Upper lobe of right lung (tissue), 1 donor: Measurements from ENCODE around the gene NUP62CL. TPM values are rescaled to one million over a fixed set of nuclear protein-coding genes. Genes with fewer than 3 reads are reported as not detected.

Experiments used
- ATAC-seq: fragments of 200-7000 bp; cut with Tn5 transposase; one replicate; pipeline ENCODE4 v1.9.1; 2020; ENCODE audit warnings: mild to moderate bottlenecking, moderate library complexity
- DNase-seq: peaks from one replicate; pipeline ENCODE4 v3.0.0-alpha.2; 2020
- H3K27ac ChIP-seq: fragments of 200-600 bp; one replicate; pipeline ENCODE4 v1.8.0; 2022
- H3K27me3 ChIP-seq: fragments of 200-600 bp; one replicate; pipeline ENCODE4 v1.8.0; 2022; ENCODE audit warnings: mild to moderate bottlenecking
- H3K36me3 ChIP-seq: fragments of 200-600 bp; one replicate; pipeline ENCODE4 v1.8.0; 2022
- H3K4me1 ChIP-seq: fragments of 200-600 bp; one replicate; pipeline ENCODE4 v1.8.0; 2022
- H3K4me3 ChIP-seq: fragments of 200-600 bp; one replicate; pipeline ENCODE4 v1.8.0; 2022; ENCODE audit warnings: mild to moderate bottlenecking
- H3K9me3 ChIP-seq: fragments of 200-600 bp; one replicate; pipeline ENCODE4 v1.8.0; 2022
- intact Hi-C: fragments of 100-400 bp; cut with DNase I; formaldehyde crosslinking; loops from one replicate; pipeline ENCODE4 v1.11.0; 2022
- long read RNA-seq: library from polyadenylated mRNA; unstranded; transcript quantifications from one replicate; pipeline ENCODE4 v2.0.0, GENCODE V29; 2021
- total RNA-seq: library from RNA; stranded (reverse); fragmentation: NEBNext Ultra II Directional; extraction: Animal tissue kit (Norgen Biotek cat#: 25700); gene quantifications from one replicate; pipeline ENCODE4 v1.2.1, GENCODE V29; 2021
- TF ChIP-seq, protein P1 (sequence below): fragments of 200-600 bp; IDR thresholded peaks from one replicate; pipeline ENCODE4 v1.8.0; 2022; ENCODE audit warnings: antibody characterized with exemption
- donor health status: DM: no; HTN: yes; CAD: no; lungs with severe emphysema.

Gene NUP62CL, protein sequence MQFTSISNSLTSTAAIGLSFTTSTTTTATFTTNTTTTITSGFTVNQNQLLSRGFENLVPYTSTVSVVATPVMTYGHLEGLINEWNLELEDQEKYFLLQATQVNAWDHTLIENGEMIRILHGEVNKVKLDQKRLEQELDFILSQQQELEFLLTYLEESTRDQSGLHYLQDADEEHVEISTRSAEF
- total RNA-seq = 0.78 TPM
- long read RNA-seq = 0 reads

DNA sequence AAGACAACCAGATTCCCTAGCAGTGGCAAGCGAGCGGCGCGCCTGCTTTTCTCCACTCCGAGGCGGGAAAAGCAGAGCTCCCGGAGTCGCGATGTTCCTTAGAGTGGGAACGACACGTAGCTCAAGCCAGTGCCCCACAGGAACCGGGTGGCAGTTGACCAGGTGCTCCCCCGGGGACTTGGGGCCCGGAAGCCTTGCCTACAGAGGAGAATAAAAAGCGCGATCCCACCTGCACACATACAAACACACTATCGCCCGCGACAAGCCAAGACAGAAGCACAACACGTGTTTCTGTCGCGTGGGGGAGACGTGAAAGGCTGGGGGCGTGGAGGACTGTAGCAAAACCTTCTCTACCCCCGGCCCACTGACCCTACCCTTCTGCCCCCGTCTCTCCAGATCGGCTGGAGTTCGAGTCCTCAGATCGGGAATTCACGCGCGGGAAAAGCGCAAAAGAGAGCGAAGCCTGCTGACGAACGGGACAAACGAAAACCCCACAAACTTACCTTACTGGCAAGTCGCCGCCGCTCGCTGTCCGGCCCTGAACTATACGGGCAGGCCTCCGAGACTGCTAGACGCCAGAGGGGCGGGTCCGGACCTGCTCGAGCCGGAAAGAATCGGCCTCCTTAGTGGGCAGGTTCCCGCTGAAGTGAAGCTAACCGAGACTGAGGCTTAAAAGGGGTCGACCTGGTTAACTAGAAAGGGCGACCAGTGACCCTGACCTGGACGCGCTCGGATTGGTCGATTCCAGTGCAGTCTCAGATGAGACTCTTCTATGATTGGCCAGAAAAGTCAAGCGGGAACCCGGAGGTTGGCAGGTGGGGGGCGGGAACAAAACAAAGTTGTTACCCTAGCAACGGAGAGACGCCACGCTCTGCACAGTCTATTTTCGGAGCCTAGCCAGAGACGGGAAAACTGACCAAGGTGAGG, at the start of gene NUP62CL, which contains the start of gene DNAAF6:
Gene NUP62CL, minus strand, starts transcription at position 664 of the 927 bp plus-strand sequence. CDS start 31,287 bp downstream, outside the sequence.
Gene DNAAF6, plus strand, starts transcription at position 842 of the 927 bp plus-strand sequence. CDS start 6,265 bp downstream, outside the sequence.
- Histone ChIP-seq H3K9me3 (no peaks in the 10 kb centered on the region), H3K4me3 (peak within 1 kb of the TSS; percentile 45), H3K36me3 (no peaks in the 10 kb centered on the region), H3K27ac (no peak within 1 kb of the TSS), H3K27me3 (no peaks in the 10 kb centered on the region), H3K4me1 (no peaks in the 10 kb centered on the region)
- DNase-seq (peak; percentile 82), ATAC-seq (peak; percentile 99)
- intact Hi-C loops = no loop called here
- TF ChIP-seq, protein P1, sequence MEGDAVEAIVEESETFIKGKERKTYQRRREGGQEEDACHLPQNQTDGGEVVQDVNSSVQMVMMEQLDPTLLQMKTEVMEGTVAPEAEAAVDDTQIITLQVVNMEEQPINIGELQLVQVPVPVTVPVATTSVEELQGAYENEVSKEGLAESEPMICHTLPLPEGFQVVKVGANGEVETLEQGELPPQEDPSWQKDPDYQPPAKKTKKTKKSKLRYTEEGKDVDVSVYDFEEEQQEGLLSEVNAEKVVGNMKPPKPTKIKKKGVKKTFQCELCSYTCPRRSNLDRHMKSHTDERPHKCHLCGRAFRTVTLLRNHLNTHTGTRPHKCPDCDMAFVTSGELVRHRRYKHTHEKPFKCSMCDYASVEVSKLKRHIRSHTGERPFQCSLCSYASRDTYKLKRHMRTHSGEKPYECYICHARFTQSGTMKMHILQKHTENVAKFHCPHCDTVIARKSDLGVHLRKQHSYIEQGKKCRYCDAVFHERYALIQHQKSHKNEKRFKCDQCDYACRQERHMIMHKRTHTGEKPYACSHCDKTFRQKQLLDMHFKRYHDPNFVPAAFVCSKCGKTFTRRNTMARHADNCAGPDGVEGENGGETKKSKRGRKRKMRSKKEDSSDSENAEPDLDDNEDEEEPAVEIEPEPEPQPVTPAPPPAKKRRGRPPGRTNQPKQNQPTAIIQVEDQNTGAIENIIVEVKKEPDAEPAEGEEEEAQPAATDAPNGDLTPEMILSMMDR = no peak

DNA sequence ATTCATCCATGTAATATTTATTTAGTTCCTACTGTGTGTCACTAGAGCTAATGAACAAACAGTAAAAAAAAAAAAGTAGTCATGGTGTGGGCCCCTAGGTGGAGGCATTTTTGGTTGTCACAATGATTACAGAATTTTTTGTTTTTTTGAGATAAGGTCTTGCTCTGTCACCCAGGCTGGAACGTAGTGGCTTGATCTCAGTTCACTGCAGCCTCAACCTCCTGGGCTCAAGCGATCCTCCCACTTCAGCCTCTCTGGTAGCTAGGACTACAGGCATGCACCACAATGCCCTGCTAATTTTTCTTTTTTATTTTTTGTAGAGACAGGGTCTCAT, 22.2 kb upstream of the NUP62CL start:
- no peaks in the 10 kb centered on the region for H3K36me3 ChIP-seq
- no peak for ATAC-seq
- H3K27me3 ChIP-seq = no peaks in the 10 kb centered on the region
- TF ChIP-seq, protein P1 = no peak
- DNase-seq = no peak
- H3K4me3 ChIP-seq = no peak overlapping the region
- intact Hi-C loops = no loop called here
- no peaks in the 10 kb centered on the region for H3K4me1 ChIP-seq
- no peak overlapping the region for H3K27ac ChIP-seq
- no peaks in the 10 kb centered on the region for H3K9me3 ChIP-seq

DNA sequence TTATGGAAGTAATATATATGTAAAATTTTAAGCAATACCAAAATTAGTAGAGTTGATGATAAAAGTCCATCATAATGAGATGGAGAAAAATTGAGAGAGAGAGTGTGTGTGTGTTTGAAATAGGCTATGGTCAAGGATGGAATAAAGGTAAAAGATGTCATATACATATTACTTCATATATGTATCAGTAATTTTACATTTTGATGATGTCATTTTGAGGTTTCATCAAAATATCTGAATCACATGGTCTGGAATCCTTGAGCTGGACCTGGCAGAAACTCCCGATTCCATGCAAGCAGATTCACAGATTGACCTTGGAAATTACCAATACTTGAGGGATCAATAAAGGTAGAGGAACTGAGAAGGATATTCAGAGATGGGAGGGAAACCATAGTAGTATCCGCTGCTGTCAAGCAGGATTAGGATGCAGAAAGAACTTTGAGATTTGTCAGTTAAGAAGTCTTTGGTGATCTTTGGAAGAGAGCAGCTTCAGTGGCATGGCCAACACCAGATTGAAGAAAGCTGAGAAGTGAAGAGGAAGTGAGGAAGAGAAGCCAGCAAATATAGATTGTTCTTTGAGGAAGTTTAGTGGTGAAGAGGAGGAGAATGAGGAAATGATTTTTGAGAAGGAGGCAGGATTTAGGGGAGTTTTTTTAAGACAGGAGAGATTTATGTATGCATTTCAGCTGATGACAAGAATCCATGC, 21.7 kb upstream of the NUP62CL start:
- H3K36me3 ChIP-seq = no peaks in the 10 kb centered on the region
- intact Hi-C loops = no loop called here
- no peak overlapping the region for H3K4me3 ChIP-seq
- no peaks in the 10 kb centered on the region for H3K4me1 ChIP-seq
- ATAC-seq (no peak), DNase-seq (no peak)
- TF ChIP-seq, protein P1 = no peak
- no peaks in the 10 kb centered on the region for H3K27me3 ChIP-seq
- no peak overlapping the region for H3K27ac ChIP-seq
- no peaks in the 10 kb centered on the region for H3K9me3 ChIP-seq

DNA sequence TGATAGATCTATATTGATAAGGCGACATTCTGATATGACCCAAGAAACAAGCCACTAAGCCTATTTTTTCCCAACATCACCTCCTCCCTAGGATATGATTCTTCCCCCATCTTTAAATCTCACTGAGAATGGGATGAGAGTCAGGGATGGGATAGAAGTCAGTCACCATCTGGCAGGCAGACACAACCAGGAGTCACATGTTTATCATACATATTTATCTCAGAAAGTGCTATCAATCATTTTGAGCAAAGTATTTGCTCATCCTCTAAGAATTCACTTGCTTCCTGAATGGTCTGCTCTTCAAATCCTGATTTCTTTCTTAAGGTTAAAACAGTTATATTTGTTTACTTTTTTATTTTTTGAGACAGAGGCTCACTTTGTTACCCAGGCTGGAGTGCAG, 20.5 kb upstream of the NUP62CL start:
- intact Hi-C loops = no loop called here
- TF ChIP-seq, protein P1 = no peak
- Histone ChIP-seq H3K4me3 (no peak overlapping the region), H3K4me1 (no peaks in the 10 kb centered on the region), H3K9me3 (no peaks in the 10 kb centered on the region), H3K27me3 (no peaks in the 10 kb centered on the region), H3K27ac (no peak overlapping the region), H3K36me3 (no peaks in the 10 kb centered on the region)
- no peak for ATAC-seq
- no peak for DNase-seq

DNA sequence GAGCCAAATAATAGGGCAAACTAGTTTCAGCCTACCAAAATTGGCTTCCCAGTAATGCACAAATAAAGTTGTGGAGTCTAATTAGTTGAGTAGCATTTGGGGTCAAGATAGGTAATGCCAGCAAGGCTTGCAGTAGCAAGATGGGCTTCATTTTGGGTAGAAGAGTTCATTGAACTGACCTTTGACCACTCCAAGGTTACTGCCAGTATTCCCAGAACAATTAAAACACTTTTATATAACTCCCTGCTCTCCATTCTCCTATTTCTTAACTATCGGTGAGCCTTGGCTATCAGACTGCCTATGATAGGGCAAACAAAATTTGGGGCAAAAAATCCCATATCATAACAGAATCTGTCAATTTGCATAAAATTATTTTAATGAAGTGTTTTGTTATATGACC, 7.2 kb upstream of the NUP62CL start:
- intact Hi-C loops = no loop called here
- no peak for ATAC-seq
- H3K27me3 ChIP-seq = no peaks in the 10 kb centered on the region
- DNase-seq = no peak
- TF ChIP-seq, protein P1 = no peak
- H3K9me3 ChIP-seq = no peaks in the 10 kb centered on the region
- H3K27ac ChIP-seq = no peak overlapping the region
- H3K36me3 ChIP-seq = no peaks in the 10 kb centered on the region
- no peaks in the 10 kb centered on the region for H3K4me1 ChIP-seq
- no peak overlapping the region for H3K4me3 ChIP-seq
